HCT116 (cell line): ENCODE measurements around the gene PDE4C. TPM values are rescaled to one million over a fixed set of nuclear protein-coding genes. Genes with fewer than 3 reads are reported as not detected.

Source experiments
- ATAC-seq: fragments of 200-7000 bp; cut with Tn5 transposase; 2 replicates; pipeline ENCODE4 v1.9.1; 2020; ENCODE audit warnings: mild to moderate bottlenecking, moderate library complexity
- BruUV-seq: library from RNA; stranded (reverse); fragments of 400-500 nt; replicated peaks from 2 replicates; lab custom pipeline; 2021; lab: Mats Ljungman, UMichigan
- CTCF ChIA-PET: fragments of 300-600 bp; sonication (Branson Sonifier 250); formaldehyde crosslinking; loops from one replicate; lab custom pipeline; 2021; ENCODE audit warnings: antibody characterized with exemption; lab: Charles Lee
- POLR2A ChIA-PET: fragments of 300-600, 350-600 bp; sonication (Branson Sonifier 250); formaldehyde crosslinking; loops from one replicate; lab custom pipeline; 2021; ENCODE audit warnings: antibody characterized with exemption; lab: Charles Lee
- RAD21 ChIA-PET, 2 experiments: fragments of 300-600 bp; sonication (Branson Sonifier 250); formaldehyde crosslinking; loops; one replicate each; lab custom pipeline; 2023; ENCODE audit warnings: low total read pairs in 2 of 2; ENCODE audit not compliant: uncharacterized antibody in 2 of 2, unreplicated experiment in 2 of 2, low non-redundant PET in 1 of 2; lab: Charles Lee
- DNase-seq: peaks from one replicate; pipeline ENCODE4 v3.0.0-alpha.2; 2010; ENCODE audit warnings: low read depth, low spot score
- H2AFZ ChIP-seq: fragments of 200-600 bp; shearing (Covaris generic), sonication (generic); 2 replicates; pipeline ENCODE4 v1.6.1; 2017; ENCODE audit warnings: low read depth, mixed run types, mixed read lengths, antibody characterized with exemption, low read length; ENCODE audit not compliant: poor library complexity, severe bottlenecking
- H3K27ac ChIP-seq: 2 replicates; pipeline ENCODE4 v1.5.1; 2012; ENCODE audit warnings: low read depth, low read length
- H3K27me3 ChIP-seq: fragments of 200-600 bp; sonication (generic); 2 replicates; pipeline ENCODE4 v1.6.1; 2016; ENCODE audit warnings: mixed run types, low read length, mixed read lengths; ENCODE audit not compliant: insufficient read depth
- H3K36me3 ChIP-seq, 2 experiments: fragments of 200-500 bp in 1 of 2; fragments of 200-600 bp in 1 of 2; sonication (Bioruptor generic) in 1 of 2; sonication (generic) in 1 of 2; 2 replicates each; pipeline versions ENCODE4 v1.5.1 to v1.6.1; 2014 to 2016; ENCODE audit warnings: low read length in 2 of 2, inconsistent platforms in 1 of 2, mixed read lengths in 1 of 2, mixed run types in 1 of 2; ENCODE audit not compliant: insufficient read depth in 2 of 2, control insufficient read depth in 1 of 2
- H3K4me1 ChIP-seq, 2 experiments: fragments of 200-600 bp in 1 of 2; sonication (generic) in 1 of 2; 2 replicates each; pipeline versions ENCODE4 v1.5.1 to v1.6.1; 2012 to 2017; ENCODE audit warnings: low read length in 2 of 2, inconsistent platforms in 1 of 2, mild to moderate bottlenecking in 1 of 2, mixed read lengths in 1 of 2, mixed run types in 1 of 2, moderate library complexity in 1 of 2; ENCODE audit not compliant: insufficient read depth in 2 of 2, control insufficient read depth in 1 of 2
- H3K4me2 ChIP-seq: fragments of 200-600 bp; sonication (generic); 2 replicates; pipeline ENCODE4 v1.6.1; 2017; ENCODE audit warnings: mixed run types, low read length, mixed read lengths
- H3K4me3 ChIP-seq, 2 experiments: fragments of 200-600 bp in 1 of 2; sonication (generic) in 1 of 2; replicated peaks in 1 of 2; 2 replicates each; pipeline ENCODE4 v1.5.1; 2011 to 2016; ENCODE audit warnings: low read length in 2 of 2, control low read depth in 1 of 2, low read depth in 1 of 2, mild to moderate bottlenecking in 1 of 2, mixed read lengths in 1 of 2, mixed run types in 1 of 2
- H3K79me2 ChIP-seq: fragments of 200-600 bp; sonication (generic); 2 replicates; pipeline ENCODE4 v1.6.1; 2017; ENCODE audit warnings: mild to moderate bottlenecking, mixed run types, low read length, moderate library complexity, mixed read lengths; ENCODE audit not compliant: insufficient read depth
- H3K9ac ChIP-seq: fragments of 200-600 bp; sonication (generic); 2 replicates; pipeline ENCODE4 v1.6.1; 2016; ENCODE audit warnings: low read length, mixed read lengths
- H3K9me2 ChIP-seq: fragments of 200-600 bp; sonication (generic), shearing (Covaris generic); 2 replicates; pipeline ENCODE4 v1.6.1; 2017; ENCODE audit warnings: mixed run types, mild to moderate bottlenecking, moderate library complexity; ENCODE audit not compliant: insufficient read depth
- H3K9me3 ChIP-seq, 2 experiments: fragments of 200-500 bp in 1 of 2; fragments of 200-600 bp in 1 of 2; sonication (Bioruptor generic) in 1 of 2; sonication (generic) in 1 of 2; 2 replicates each; pipeline ENCODE4 v1.6.1; 2014 to 2017; ENCODE audit warnings: low read length in 2 of 2, mixed read lengths in 2 of 2, inconsistent platforms in 1 of 2, low read depth in 1 of 2, mild to moderate bottlenecking in 1 of 2, mixed run types in 1 of 2, moderate library complexity in 1 of 2; ENCODE audit not compliant: control insufficient read depth in 1 of 2, insufficient read depth in 1 of 2
- H4K20me1 ChIP-seq: fragments of 200-600 bp; sonication (generic), shearing (Covaris generic); 2 replicates; pipeline ENCODE4 v1.6.1; 2017; ENCODE audit warnings: mixed run types, mild to moderate bottlenecking, moderate library complexity; ENCODE audit not compliant: insufficient read depth
- ATF3 ChIP-seq: IDR thresholded peaks from 2 replicates; pipeline ENCODE4 v1.6.1; 2012
- CBX3 ChIP-seq: IDR thresholded peaks from 2 replicates; pipeline ENCODE4 v1.6.1; 2012; ENCODE audit warnings: low read depth
- CTCF ChIP-seq, 3 experiments: fragments of 200-600 bp in 1 of 3; sonication (generic) in 1 of 3; IDR thresholded peaks in 2 of 3; conservative IDR thresholded peaks in 1 of 3; 2 replicates each; pipeline ENCODE4 v1.5.1; 2012 to 2017; ENCODE audit warnings: low read depth in 2 of 3, low read length in 2 of 3, antibody characterized with exemption in 1 of 3, borderline replicate concordance in 1 of 3, control low read depth in 1 of 3, mild to moderate bottlenecking in 1 of 3, mixed read lengths in 1 of 3, mixed run types in 1 of 3, moderate library complexity in 1 of 3; ENCODE audit not compliant: insufficient read depth in 1 of 3
- EZH2 ChIP-seq: fragments of 200-600 bp; sonication (generic); IDR thresholded peaks from 2 replicates; pipeline ENCODE4 v1.6.1; 2017; ENCODE audit warnings: antibody characterized with exemption, mixed run types
- FOSL1 ChIP-seq: IDR thresholded peaks from 2 replicates; pipeline ENCODE4 v1.6.1; 2012; ENCODE audit warnings: low read depth
- MAX ChIP-seq: IDR thresholded peaks from 2 replicates; pipeline ENCODE4 v1.6.1; 2012
- REST ChIP-seq: IDR thresholded peaks from 2 replicates; pipeline ENCODE4 v1.6.1; 2012; ENCODE audit warnings: low read depth
- SP1 ChIP-seq: IDR thresholded peaks from 2 replicates; pipeline ENCODE4 v1.6.1; 2012; ENCODE audit warnings: low read depth
- SRF ChIP-seq: IDR thresholded peaks from 2 replicates; pipeline ENCODE4 v1.6.1; 2012; ENCODE audit warnings: low read depth
- TCF7L2 ChIP-seq: IDR thresholded peaks from 2 replicates; pipeline ENCODE4 v1.7.0; 2011; ENCODE audit warnings: borderline replicate concordance, inconsistent platforms; ENCODE audit not compliant: insufficient read depth, insufficient read length; ENCODE audit errors: extremely low read depth
- ZBTB33 ChIP-seq: IDR thresholded peaks from 2 replicates; pipeline ENCODE4 v1.6.1; 2011; ENCODE audit warnings: mild to moderate bottlenecking, low read length, moderate library complexity; ENCODE audit not compliant: insufficient replicate concordance; ENCODE audit errors: extremely low read depth
- intact Hi-C: fragments of 100-400 bp; cut with micrococcal nuclease; formaldehyde crosslinking; loops from 2 replicates; pipeline ENCODE4 v1.10.0; 2022
- total RNA-seq: library from RNA; stranded (reverse); gene quantifications from one replicate; pipeline ENCODE4 v1.2.1, GENCODE V29; 2021; ENCODE audit not compliant: unreplicated experiment

Gene PDE4C
- total RNA-seq, 1 experiment from 2014 or later: 1.5 TPM

DNA sequence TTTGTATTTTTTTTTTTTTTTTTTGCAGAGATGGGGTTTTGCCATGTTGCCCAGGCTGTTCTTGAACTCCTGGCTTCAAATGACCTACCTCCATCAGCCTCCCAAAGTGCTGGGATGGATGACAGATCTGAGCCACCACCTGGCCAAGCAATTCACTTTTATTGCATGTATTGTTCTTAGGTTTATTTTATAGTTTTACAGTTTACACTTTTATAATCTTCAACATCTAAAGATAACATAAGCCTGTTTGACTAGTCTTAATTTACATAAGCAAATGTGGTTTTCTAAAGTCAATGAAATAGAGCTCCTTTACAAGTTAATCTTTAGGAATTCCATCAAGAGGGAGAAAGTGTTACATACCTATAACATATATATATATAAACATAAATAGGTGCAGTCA is 42.7 kb downstream of the PDE4C start:
- H3K9me3 ChIP-seq: no peaks in the 10 kb centered on the region
- H2AFZ ChIP-seq: no peak overlapping the region
- ChIA-PET RAD21 (no interaction called here), POLR2A (no interaction called here), CTCF (interaction anchor here (1.0 kb wide), 1 partner anchor 22 kb away, joined by 3 read pairs; no protein-coding TSS in a partner anchor)
- no peak overlapping the region for H3K4me2 ChIP-seq
- H3K36me3 ChIP-seq: no peaks in the 10 kb centered on the region
- TF ChIP-seq CBX3 (no peak), EZH2 (no peak), CTCF (IDR thresholded peaks at IDR 0.05 in 2 of 3, conservative IDR thresholded peaks at IDR 0.05 in 1 of 3; ENCODE audit: borderline replicate concordance in 1 of 3, insufficient read depth in 1 of 3, low read depth in 2 of 3, low read length in 2 of 3) (no peak), SRF (no peak), MAX (no peak), SP1 (no peak), ZBTB33 (no peak), ATF3 (no peak), REST (no peak), FOSL1 (no peak), TCF7L2 (no peak)
- H3K27me3 ChIP-seq: no peaks in the 10 kb centered on the region
- no peak for DNase-seq
- H4K20me1 ChIP-seq: no peaks in the 10 kb centered on the region
- H3K4me1 ChIP-seq: peaks cover 14 to 21% of the 10 kb centered on the region in 2 experiments
- H3K27ac ChIP-seq: no peak overlapping the region
- H3K4me3 ChIP-seq: no peak overlapping the region
- no TSS peak for BruUV-seq
- H3K79me2 ChIP-seq: no peaks in the 10 kb centered on the region
- intact Hi-C loops: no loop called here
- no peak overlapping the region for H3K9ac ChIP-seq
- no peaks in the 10 kb centered on the region for H3K9me2 ChIP-seq
- ATAC-seq: no peak
